Measurements from ENCODE around the gene GOLGA7B.
A peak's percentile ranks its signal among the peaks of the same experiment; 100 is the strongest.

The GOLGA7B gene

GRCh38 chr10:97844678-97845077 lies 5.0 kb upstream of the GOLGA7B start:
- no peaks in the 10 kb centered on the region for H3K36me3 ChIP-seq (ENCODE audit: insufficient read depth, low read length)
- H3K4me1 ChIP-seq (ENCODE audit: insufficient read depth, low read length), result no peaks in the 10 kb centered on the region; the same call in 1 of the 2 replicates
- no peaks in the 10 kb centered on the region for H3K9me3 ChIP-seq (ENCODE audit: control insufficient read depth, insufficient read depth, low read length)
- H3K9ac ChIP-seq (ENCODE audit: low read depth, low read length), result no peak overlapping the region

GRCh38 chr10:97849103-97849686 lies 448 bp upstream of the GOLGA7B start:
- H3K9ac ChIP-seq (ENCODE audit: low read depth, low read length), result peak overlapping the region; percentile 46; the same call in 1 of the 2 replicates

GRCh38 chr10:97850446-97850845 lies 803 bp downstream of the GOLGA7B start:
- H3K4me1 ChIP-seq (ENCODE audit: insufficient read depth, low read length), result no peaks in the 10 kb centered on the region
- no peaks in the 10 kb centered on the region for H3K36me3 ChIP-seq (ENCODE audit: insufficient read depth, low read length)
- H3K9ac ChIP-seq (ENCODE audit: low read depth, low read length), result no peak overlapping the region
- H3K9me3 ChIP-seq (ENCODE audit: control insufficient read depth, insufficient read depth, low read length), result no peaks in the 10 kb centered on the region

More at GRCh38 chr10:97849103-97849686, 448 bp upstream of the GOLGA7B start:
- Histone ChIP-seq H3K36me3 (ENCODE audit: insufficient read depth, low read length) (no peaks in the 10 kb centered on the region), H3K4me1 (ENCODE audit: insufficient read depth, low read length) (no peaks in the 10 kb centered on the region), H3K9me3 (ENCODE audit: control insufficient read depth, insufficient read depth, low read length) (no peaks in the 10 kb centered on the region)

GRCh38 chr10:97851341-97852001 lies 1.8 kb downstream of the GOLGA7B start:
- H3K9ac ChIP-seq (ENCODE audit: low read depth, low read length), result no peak overlapping the region
- no peaks in the 10 kb centered on the region for H3K9me3 ChIP-seq (ENCODE audit: control insufficient read depth, insufficient read depth, low read length)
- no peaks in the 10 kb centered on the region for H3K36me3 ChIP-seq (ENCODE audit: insufficient read depth, low read length)
- no peaks in the 10 kb centered on the region for H3K4me1 ChIP-seq (ENCODE audit: insufficient read depth, low read length)

DNA sequence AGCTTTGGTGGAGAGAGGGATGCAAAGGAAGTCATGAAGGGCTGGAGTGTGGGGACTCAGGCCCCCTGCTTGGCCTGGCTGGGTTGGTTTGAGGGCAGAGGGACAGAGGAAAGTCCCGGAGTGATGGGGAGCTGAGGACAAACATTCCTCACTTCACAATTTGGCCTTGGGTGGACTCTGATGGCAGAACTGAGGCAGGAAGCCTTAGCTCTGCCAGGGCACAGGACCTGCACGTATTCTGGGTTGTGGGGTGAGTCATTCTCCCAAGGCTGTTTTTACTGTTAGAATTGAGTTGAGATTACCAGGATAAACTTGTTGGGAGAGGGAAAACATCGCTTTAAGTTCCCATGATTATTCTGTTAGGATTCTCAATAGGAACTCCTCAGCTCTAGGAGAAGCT lies 2.6 kb downstream of the GOLGA7B start:
- Histone ChIP-seq H3K4me1 (ENCODE audit: insufficient read depth, low read length) (no peaks in the 10 kb centered on the region), H3K9me3 (ENCODE audit: control insufficient read depth, insufficient read depth, low read length) (no peaks in the 10 kb centered on the region), H3K36me3 (ENCODE audit: insufficient read depth, low read length) (no peaks in the 10 kb centered on the region), H3K9ac (ENCODE audit: low read depth, low read length) (no peak overlapping the region)

DNA sequence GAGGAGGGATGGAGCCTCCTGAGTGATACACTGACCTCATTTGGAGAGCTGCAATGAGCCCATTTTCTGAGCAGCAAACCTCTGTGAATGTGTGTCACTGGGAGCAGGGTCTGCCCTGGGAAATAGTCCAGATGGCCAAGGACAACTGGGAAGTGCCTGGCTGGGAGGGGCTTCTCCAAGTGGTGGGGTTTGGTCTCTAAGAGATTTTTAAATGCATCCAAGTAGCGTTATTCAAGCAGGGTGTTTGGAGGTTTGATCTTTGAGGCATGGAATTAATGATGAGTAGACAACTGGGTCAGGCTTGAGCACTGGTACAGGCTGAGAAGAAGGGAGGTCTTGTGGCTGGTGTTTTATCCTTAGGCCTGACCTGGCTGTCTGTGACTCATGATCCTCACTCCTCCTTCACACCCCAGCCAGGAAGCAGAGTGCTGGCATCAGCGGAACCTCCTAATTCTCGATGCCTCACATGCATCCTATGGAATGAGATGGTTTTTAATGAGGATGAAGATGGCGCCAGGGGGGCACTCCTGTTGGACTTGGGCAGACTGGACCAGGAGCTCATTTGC lies 3.3 kb downstream of the GOLGA7B start:
- no peaks in the 10 kb centered on the region for H3K36me3 ChIP-seq (ENCODE audit: insufficient read depth, low read length)
- H3K9me3 ChIP-seq (ENCODE audit: control insufficient read depth, insufficient read depth, low read length), result no peaks in the 10 kb centered on the region
- no peak overlapping the region for H3K9ac ChIP-seq (ENCODE audit: low read depth, low read length)
- H3K4me1 ChIP-seq (ENCODE audit: insufficient read depth, low read length), result no peaks in the 10 kb centered on the region

GRCh38 chr10:97854743-97855142 lies 5.1 kb downstream of the GOLGA7B start:
- H3K4me1 ChIP-seq (ENCODE audit: insufficient read depth, low read length), result no peaks in the 10 kb centered on the region; the same call in 1 of the 2 replicates
- no peak overlapping the region for H3K9ac ChIP-seq (ENCODE audit: low read depth, low read length)
- H3K36me3 ChIP-seq (ENCODE audit: insufficient read depth, low read length), result no peaks in the 10 kb centered on the region
- no peaks in the 10 kb centered on the region for H3K9me3 ChIP-seq (ENCODE audit: control insufficient read depth, insufficient read depth, low read length)

GRCh38 chr10:97858001-97858439 lies 8.4 kb downstream of the GOLGA7B start:
- H3K9me3 ChIP-seq (ENCODE audit: control insufficient read depth, insufficient read depth, low read length), result no peaks in the 10 kb centered on the region
- H3K36me3 ChIP-seq (ENCODE audit: insufficient read depth, low read length), result no peaks in the 10 kb centered on the region
- no peak overlapping the region for H3K9ac ChIP-seq (ENCODE audit: low read depth, low read length)
- H3K4me1 ChIP-seq (ENCODE audit: insufficient read depth, low read length), result peaks cover 16% of the 10 kb centered on the region

DNA sequence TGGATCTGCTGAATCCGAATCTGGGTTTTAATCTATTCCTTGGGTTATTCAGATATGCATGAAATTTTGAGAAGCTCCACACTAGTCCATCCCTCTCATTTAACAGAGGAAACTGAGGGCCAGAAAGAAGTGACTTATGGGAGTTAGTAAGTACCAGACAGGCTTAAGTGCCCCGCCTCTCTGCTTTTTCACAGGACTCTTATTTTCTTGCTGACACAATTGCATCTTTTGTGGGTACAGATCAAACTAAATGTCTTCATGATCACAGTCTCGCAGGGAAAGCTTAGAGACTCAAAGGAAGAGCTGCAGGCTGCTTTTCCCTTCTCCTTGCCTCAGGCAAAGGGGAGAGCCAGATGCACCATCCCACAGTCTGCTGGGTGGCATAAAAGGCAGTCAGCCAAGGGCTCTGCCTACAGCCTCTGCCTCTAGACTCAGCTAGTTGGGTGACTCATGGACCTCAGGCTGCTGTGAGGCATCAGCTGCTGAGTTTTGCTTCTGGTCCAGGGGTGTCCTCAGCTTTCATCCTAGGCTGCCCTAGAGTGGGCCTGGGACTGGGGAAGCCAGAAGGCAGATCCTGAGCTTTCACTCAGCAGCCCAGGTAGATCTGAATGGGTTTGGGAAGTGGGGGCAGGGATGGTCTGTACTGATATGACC lies 11.6 kb downstream of the GOLGA7B start:
- no peaks in the 10 kb centered on the region for H3K9me3 ChIP-seq (ENCODE audit: control insufficient read depth, insufficient read depth, low read length)
- H3K4me1 ChIP-seq (ENCODE audit: insufficient read depth, low read length), result peaks cover 16% of the 10 kb centered on the region
- no peak overlapping the region for H3K9ac ChIP-seq (ENCODE audit: low read depth, low read length)
- no peaks in the 10 kb centered on the region for H3K36me3 ChIP-seq (ENCODE audit: insufficient read depth, low read length)

GRCh38 chr10:97861924-97862323 lies 12.3 kb downstream of the GOLGA7B start:
- Histone ChIP-seq H3K36me3 (ENCODE audit: insufficient read depth, low read length) (no peaks in the 10 kb centered on the region), H3K9me3 (ENCODE audit: control insufficient read depth, insufficient read depth, low read length) (no peaks in the 10 kb centered on the region), H3K9ac (ENCODE audit: low read depth, low read length) (no peak overlapping the region), H3K4me1 (ENCODE audit: insufficient read depth, low read length) (peaks cover 16% of the 10 kb centered on the region)

DNA sequence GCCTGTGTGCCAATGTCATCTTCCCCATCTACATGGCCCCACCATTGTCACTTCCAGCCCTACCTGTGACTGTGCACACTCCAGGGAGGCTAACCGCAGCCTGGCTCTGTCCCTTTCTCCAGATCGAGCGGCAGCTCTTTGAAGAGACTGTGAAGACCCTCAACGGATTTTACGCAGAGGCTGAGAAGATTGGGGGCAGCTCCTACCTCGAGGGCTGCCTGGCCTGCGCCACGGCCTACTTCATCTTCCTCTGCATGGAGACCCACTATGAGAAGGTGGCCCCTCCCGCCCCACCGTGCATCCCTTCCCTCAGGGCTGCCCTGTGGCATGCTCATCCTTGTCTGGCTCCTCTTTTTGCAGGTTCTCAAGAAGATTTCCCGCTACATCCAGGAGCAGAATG lies 14.2 kb downstream of the GOLGA7B start:
- H3K4me1 ChIP-seq (ENCODE audit: insufficient read depth, low read length), result peaks cover 19% of the 10 kb centered on the region
- H3K9me3 ChIP-seq (ENCODE audit: control insufficient read depth, insufficient read depth, low read length), result no peaks in the 10 kb centered on the region
- no peak overlapping the region for H3K9ac ChIP-seq (ENCODE audit: low read depth, low read length)
- H3K36me3 ChIP-seq (ENCODE audit: insufficient read depth, low read length), result no peaks in the 10 kb centered on the region

- Histone ChIP-seq H3K4me1 (ENCODE audit: insufficient read depth, low read length) (peaks cover 28% of the 10 kb centered on the region), H3K9ac (ENCODE audit: low read depth, low read length) (no peak overlapping the region), H3K36me3 (ENCODE audit: insufficient read depth, low read length) (no peaks in the 10 kb centered on the region), H3K9me3 (ENCODE audit: control insufficient read depth, insufficient read depth, low read length) (no peaks in the 10 kb centered on the region)
Observed at GRCh38 chr10:97865488-97865887, 15.8 kb downstream of the GOLGA7B start.

DNA sequence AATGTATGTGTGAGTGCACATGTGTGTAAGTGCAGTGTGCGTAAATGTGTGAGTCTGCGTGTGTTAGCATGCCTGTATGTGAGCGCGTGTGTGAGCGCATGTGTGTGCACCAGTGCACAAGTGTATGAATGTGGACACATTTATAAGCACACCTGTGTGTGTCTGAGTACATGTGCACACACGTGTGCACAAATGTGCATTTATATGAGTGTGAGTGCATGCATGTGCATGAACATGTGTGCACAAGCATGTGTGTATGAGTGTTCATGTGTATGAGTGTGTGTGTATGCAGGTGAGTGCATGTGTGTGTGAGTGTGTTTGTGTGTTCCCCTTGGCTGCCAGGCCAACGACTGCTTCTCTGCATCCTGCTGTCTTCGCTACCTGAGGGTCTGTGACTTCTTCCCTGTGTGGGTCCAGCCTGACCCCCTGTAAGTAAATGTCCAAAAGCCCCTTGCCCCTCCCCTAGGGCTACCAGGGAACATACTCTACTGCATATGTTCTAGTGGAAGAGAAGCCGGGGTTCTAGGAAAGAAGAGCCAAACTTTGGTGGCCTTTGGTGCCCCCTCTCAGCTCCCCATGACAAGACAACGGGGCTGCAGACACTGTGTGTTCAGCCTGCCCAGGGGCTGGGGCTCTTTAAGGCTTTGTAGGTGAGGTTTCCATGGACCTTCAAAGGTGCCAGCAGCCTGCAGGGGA lies 17.0 kb downstream of the GOLGA7B start:
- H3K36me3 ChIP-seq (ENCODE audit: insufficient read depth, low read length), result no peaks in the 10 kb centered on the region
- no peaks in the 10 kb centered on the region for H3K9me3 ChIP-seq (ENCODE audit: control insufficient read depth, insufficient read depth, low read length)
- H3K4me1 ChIP-seq (ENCODE audit: insufficient read depth, low read length), result peaks cover 18% of the 10 kb centered on the region
- no peak overlapping the region for H3K9ac ChIP-seq (ENCODE audit: low read depth, low read length)

- Histone ChIP-seq H3K9ac (ENCODE audit: low read depth, low read length) (no peak overlapping the region), H3K9me3 (ENCODE audit: control insufficient read depth, insufficient read depth, low read length) (no peaks in the 10 kb centered on the region), H3K4me1 (ENCODE audit: insufficient read depth, low read length) (peaks cover 12% of the 10 kb centered on the region), H3K36me3 (ENCODE audit: insufficient read depth, low read length) (no peaks in the 10 kb centered on the region)
Observed at GRCh38 chr10:97867220-97867800, 17.7 kb downstream of the GOLGA7B start.

Measured in ES-I3 (cell line).